Thyroid gland (tissue), 4 donors: ENCODE measurements around the gene NPAT. TPM values are rescaled to one million over a fixed set of nuclear protein-coding genes. Genes with fewer than 3 reads are reported as not detected.

Experiments used
- DNase-seq, 2 donors: peaks; one replicate each; pipeline ENCODE4 v3.0.0-alpha.2; 2019
- H3K27ac ChIP-seq, 3 donors: fragments of 200-600 bp; sonication (generic); 1 replicate in 2 of 3; 2 replicates in 1 of 3; pipeline ENCODE4 v1.5.1; 2016 to 2019; ENCODE audit warnings: mild to moderate bottlenecking in 1 of 3, moderate library complexity in 1 of 3
- H3K27me3 ChIP-seq: fragments of 200-600 bp; sonication (generic); one replicate; pipeline ENCODE4 v1.5.1; 2019
- H3K36me3 ChIP-seq, 2 donors: fragments of 200-600 bp; sonication (generic); one replicate each; pipeline ENCODE4 v1.5.1; 2016 to 2019
- H3K4me1 ChIP-seq, 2 donors: fragments of 200-600 bp; sonication (generic); one replicate each; pipeline ENCODE4 v1.5.1; 2017 to 2019
- H3K4me3 ChIP-seq, 3 donors: fragments of 200-600 bp; sonication (generic); replicated peaks in 1 of 3; 1 replicate in 2 of 3; 2 replicates in 1 of 3; pipeline ENCODE4 v1.5.1; 2016; ENCODE audit warnings: mild to moderate bottlenecking in 1 of 3
- H3K9me3 ChIP-seq: fragments of 200-600 bp; sonication (generic); one replicate; pipeline ENCODE4 v1.5.1; 2017
- POLR2A ChIP-seq, 2 donors: fragments of 450-650 bp; IDR thresholded peaks; one replicate each; pipeline ENCODE4 v1.6.1; 2017; ENCODE audit warnings: antibody characterized with exemption in 2 of 2, mild to moderate bottlenecking in 2 of 2, moderate library complexity in 1 of 2
- WGBS, 2 donors: methylation state at CpG; one replicate each; pipeline ENCODE4 v1.1.5; 2017; 5-methylcytosine and 5-hydroxymethylcytosine counted together
- intact Hi-C: fragments of 100-400 bp; cut with DNase I; formaldehyde crosslinking; loops from one replicate; pipeline ENCODE4 v1.15.1; 2023
- small RNA-seq: library from RNA; depleted of rRNA; stranded (forward); fragments of <200 nt; gene quantifications from one replicate; pipeline ENCODE3, GENCODE V24; 2016
- total RNA-seq, 4 donors: library from RNA; depleted of rRNA; stranded (reverse); fragments of >200 nt; gene quantifications; one replicate each; pipeline ENCODE4 v1.2.3, GENCODE V29; 2016
- TF ChIP-seq, protein P1 (sequence below), 6 experiments: fragments of 200-600 bp in 3 of 6; fragments of 450-650 bp in 3 of 6; sonication (generic) in 3 of 6; IDR thresholded peaks; one replicate each; pipeline ENCODE4 v1.5.1; 2016 to 2019; ENCODE audit warnings: antibody characterized with exemption in 6 of 6, mild to moderate bottlenecking in 2 of 6, inconsistent platforms in 1 of 6, moderate library complexity in 1 of 6

Gene NPAT
- total RNA-seq, 4 donors from 2014 or later = 20.6 to 48.0 (median 27.4) TPM

DNA sequence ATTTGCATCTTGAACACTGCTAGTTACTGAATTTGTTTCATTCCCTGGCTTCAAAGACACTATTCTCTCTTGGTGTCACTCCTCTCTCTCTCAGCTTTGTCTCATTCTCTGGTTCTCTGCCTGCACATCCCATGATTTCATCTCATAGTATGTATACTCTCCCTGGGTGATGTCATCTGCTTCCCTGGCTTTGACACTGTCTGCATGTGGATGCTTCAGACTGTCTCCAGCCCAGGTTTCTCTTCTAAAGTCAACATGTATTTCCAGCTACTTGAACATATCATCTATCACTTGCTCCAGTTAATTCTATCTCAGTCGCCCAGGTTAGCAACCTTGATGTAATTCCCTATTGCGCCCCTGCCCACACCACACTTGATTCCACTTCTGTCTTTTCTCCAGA lies 110.4 kb downstream of the NPAT start:
- intact Hi-C loops = no loop called here
- Histone ChIP-seq H3K27me3 (no peaks in the 10 kb centered on the region), H3K36me3 (no peaks in the 10 kb centered on the region), H3K4me3 (no peak overlapping the region), H3K27ac (no peak overlapping the region), H3K4me1 (peaks cover 10 to 17% of the 10 kb centered on the region in 2 donors), H3K9me3 (no peaks in the 10 kb centered on the region)
- no peak for TF ChIP-seq POLR2A (IDR thresholded peaks at IDR 0.05)
- TF ChIP-seq, protein P1, sequence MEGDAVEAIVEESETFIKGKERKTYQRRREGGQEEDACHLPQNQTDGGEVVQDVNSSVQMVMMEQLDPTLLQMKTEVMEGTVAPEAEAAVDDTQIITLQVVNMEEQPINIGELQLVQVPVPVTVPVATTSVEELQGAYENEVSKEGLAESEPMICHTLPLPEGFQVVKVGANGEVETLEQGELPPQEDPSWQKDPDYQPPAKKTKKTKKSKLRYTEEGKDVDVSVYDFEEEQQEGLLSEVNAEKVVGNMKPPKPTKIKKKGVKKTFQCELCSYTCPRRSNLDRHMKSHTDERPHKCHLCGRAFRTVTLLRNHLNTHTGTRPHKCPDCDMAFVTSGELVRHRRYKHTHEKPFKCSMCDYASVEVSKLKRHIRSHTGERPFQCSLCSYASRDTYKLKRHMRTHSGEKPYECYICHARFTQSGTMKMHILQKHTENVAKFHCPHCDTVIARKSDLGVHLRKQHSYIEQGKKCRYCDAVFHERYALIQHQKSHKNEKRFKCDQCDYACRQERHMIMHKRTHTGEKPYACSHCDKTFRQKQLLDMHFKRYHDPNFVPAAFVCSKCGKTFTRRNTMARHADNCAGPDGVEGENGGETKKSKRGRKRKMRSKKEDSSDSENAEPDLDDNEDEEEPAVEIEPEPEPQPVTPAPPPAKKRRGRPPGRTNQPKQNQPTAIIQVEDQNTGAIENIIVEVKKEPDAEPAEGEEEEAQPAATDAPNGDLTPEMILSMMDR (IDR thresholded peaks at IDR 0.05) = no peak
- WGBS, 2 donors = 91 to 92% methylated on average over 2 of the region's 2 CpGs
- no peak for DNase-seq

DNA sequence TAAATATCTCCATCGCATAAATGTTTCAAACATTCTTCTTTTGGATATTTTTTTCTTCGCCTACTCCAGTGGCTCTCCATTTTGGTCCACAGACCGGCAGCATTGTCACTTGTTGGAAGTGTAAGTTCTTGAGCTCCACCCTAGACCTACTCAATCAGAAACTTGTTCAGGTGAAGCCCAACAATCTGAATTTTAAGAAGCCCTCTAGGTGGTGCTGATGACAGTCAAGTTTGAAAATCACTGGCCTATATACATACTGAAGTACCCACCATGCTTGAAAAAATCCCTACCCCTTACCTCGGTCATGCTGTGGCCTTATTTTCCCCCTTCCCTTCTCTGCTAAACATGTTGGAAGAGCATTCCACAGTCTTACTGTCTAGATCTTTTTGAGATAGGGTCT lies 111.3 kb downstream of the NPAT start:
- Histone ChIP-seq H3K27me3 (no peaks in the 10 kb centered on the region), H3K4me1 (peaks cover 7 to 12% of the 10 kb centered on the region in 2 donors), H3K27ac (no peak overlapping the region), H3K36me3 (no peaks in the 10 kb centered on the region), H3K4me3 (no peak overlapping the region), H3K9me3 (no peaks in the 10 kb centered on the region)
- 72 to 78% methylated on average over 4 of the region's 4 CpGs for WGBS, 2 donors
- intact Hi-C loops = no loop called here
- TF ChIP-seq, protein P1 (IDR thresholded peaks at IDR 0.05) = no peak
- no peak for TF ChIP-seq POLR2A (IDR thresholded peaks at IDR 0.05)
- DNase-seq = no peak

Small RNA genes within 50 kb of the gene (small RNA-seq; reads per million reads assigned to genes)
- not detected for gene RF00019

Other genes with a start within 250 kb of the NPAT start
- 10 to 100 TPM; 39.5 to 57.0 (median 45.4) TPM for gene CUL5, start 213.7 kb downstream of the NPAT start, total RNA-seq
- gene ACAT1, start 101.1 kb downstream of the NPAT start, total RNA-seq = 100 to 1,000 TPM in 2 of 4 donors, 10 to 100 TPM in 2; 69.9 to 399 (median 144) TPM
- 100 to 1,000 TPM in 3 of 4 donors, 10 to 100 TPM in 1; 84.4 to 207 (median 137) TPM for gene ATM, start 429 bp upstream of the NPAT start, total RNA-seq
- 1 to 10 TPM; 1.3 to 3.8 (median 1.7) TPM for gene C11orf65, start 244.9 kb upstream of the NPAT start, total RNA-seq